ENCODE measurements around the gene BRF1. TPM values are rescaled to one million over a fixed set of nuclear protein-coding genes. Genes with fewer than 3 reads are reported as not detected.
"Not testable (repeated sequence)": the region's sequence is repeated elsewhere in the genome, so short reads cannot be mapped to it uniquely, and the experiment has no call there.

BRF1 gene
- total and polyA plus RNA-seq, 2 of the 13 experiments (the other 11 are each of a cell fraction or from before 2014, with no cell fraction given), result 5.1 to 11.0 TPM

DNA sequence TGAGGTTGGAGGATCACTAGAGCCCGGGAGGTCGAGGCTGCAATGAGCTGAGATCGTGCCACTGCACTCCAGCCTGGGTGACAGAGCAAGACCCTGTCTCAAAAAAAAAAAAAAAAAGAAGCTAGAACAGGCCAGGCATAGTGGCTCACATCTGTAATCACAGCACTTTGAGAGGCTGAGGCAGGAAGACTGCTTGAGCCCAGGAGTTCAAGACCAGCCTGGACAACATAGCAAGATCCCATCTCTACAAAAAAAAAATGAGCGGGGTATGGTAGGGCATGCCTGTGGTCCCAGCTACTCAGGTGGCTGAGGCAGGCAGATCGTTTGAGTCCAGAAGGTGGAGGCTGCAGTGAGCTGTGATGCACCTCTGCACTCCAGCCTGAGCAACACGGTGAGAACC is 11.9 kb downstream of the BRF1 start:
- H3K9ac ChIP-seq (ENCODE audit: insufficient read depth, low read depth, low read length); H3K36me3 ChIP-seq (replicated peaks in 1 of 2; ENCODE audit: control insufficient read depth in 1 of 2, insufficient read depth in 2 of 2, low read length in 2 of 2); FAIRE-seq; H3K4me2 ChIP-seq (ENCODE audit: low read depth, low read length); H3K4me1 ChIP-seq (ENCODE audit: insufficient read depth, low read length); BruUV-seq (replicated peaks); H2AFZ ChIP-seq (ENCODE audit: low read length); intact Hi-C loops (cut with micrococcal nuclease; ENCODE audit: unreplicated experiment); CTCF ChIA-PET (ENCODE audit: low intra/inter-chr PET ratio, low total read pairs); H3K27ac ChIP-seq (ENCODE audit: extremely low read length, insufficient read depth, low read length); H3K4me3 ChIP-seq (replicated peaks in 1 of 3; ENCODE audit: insufficient read depth in 1 of 3, low read depth in 2 of 3, low read length in 3 of 3); H3K27me3 ChIP-seq (ENCODE audit: control insufficient read depth in 1 of 2, insufficient read depth in 2 of 2, low read length in 2 of 2); DNase-seq (ENCODE audit: low spot score); H4K20me1 ChIP-seq (ENCODE audit: insufficient read depth, low read length); H3K9me3 ChIP-seq (ENCODE audit: low read length); in situ Hi-C loops (cut with HindIII; ENCODE audit: extremely low pct_ligation_motif_present, low pct_unique_long_range_greater_than_20kb): not testable (repeated sequence)
- ATAC-seq, result peak; percentile 43; the same call in 2 of the 3 replicates
- POLR2A ChIA-PET, result interaction anchor here (0.7 to 1.8 kb wide), 2 partner anchors 13 to 537 kb away, joined by 3 to 7 read pairs; partner anchors contain the start of gene BRF1
- TF ChIP-seq ZNF121 (CRISPR knock-in tag; IDR thresholded peaks at IDR 0.05), result peak; percentile 80
- WGBS (ENCODE audit: low lambda C conversion rate), result 66% methylated on average over 6 of the region's 6 CpGs
- H3K79me2 ChIP-seq (ENCODE audit: insufficient read depth, low read length), result peaks cover 41% of the 10 kb centered on the region

DNA sequence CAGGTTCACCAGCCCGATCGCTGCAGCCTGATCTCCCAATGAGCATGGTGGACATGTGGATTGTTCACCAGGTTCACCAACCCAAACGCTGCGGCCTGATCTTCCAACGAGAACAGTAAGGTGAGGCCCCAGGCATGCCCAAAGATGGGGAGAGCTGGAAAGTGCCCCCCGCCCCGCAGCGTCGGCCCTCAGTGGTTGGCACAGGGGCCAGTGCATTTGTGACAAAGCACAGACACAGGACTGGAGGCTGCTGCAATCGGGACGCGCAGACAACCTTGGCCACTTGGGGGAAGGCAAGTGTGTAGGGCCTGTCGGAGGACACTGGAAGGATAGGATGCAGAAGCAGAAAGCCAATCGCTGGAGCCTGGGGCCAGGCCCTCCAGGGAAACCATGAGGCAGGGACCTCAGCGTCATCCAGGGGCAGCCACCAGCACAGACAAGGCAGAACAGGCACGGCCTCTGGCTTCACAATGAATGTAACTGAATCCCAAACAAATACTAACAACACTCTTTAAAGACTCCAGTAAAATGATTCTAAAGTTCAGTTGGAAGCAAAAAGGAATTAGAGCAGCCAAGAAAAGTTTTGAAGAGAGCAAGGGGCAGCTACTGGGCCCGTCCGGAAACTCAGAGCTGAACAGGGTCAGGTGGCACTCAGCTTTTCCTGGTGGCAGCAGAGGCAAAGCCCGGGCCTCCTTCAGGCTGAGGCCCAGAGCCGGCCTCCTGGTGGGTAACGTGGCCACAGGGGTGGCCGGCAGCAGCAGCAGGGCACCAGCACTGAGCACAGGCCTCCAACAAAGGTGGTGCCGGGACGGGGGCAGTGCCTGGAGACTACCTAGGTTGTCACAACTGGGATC is 13.3 kb downstream of the BRF1 start:
- no TSS peak for BruUV-seq (replicated peaks)
- ATAC-seq (no peak), FAIRE-seq (no peak), DNase-seq (ENCODE audit: low spot score) (no peak)
- peak; percentile 24 for TF ChIP-seq AGO2 (optimal IDR thresholded peaks at IDR 0.05; ENCODE audit: low read depth, low read length)
- TF ChIP-seq SNAPC2 (CRISPR knock-in tag; IDR thresholded peaks at IDR 0.05), result no peak
- 96% methylated on average over 22 of the region's 24 CpGs for WGBS (ENCODE audit: low lambda C conversion rate)
- Histone ChIP-seq H3K9me3 (ENCODE audit: low read length) (no peaks in the 10 kb centered on the region), H3K36me3 (replicated peaks in 1 of 2; ENCODE audit: control insufficient read depth in 1 of 2, insufficient read depth in 2 of 2, low read length in 2 of 2) (peaks cover 7 to 13% of the 10 kb centered on the region in 2 experiments; a peak in 3 of 5 replicates), H2AFZ (ENCODE audit: low read length) (no peak overlapping the region), H3K27me3 (ENCODE audit: control insufficient read depth in 1 of 2, insufficient read depth in 2 of 2, low read length in 2 of 2) (no peaks in the 10 kb centered on the region), H3K4me2 (ENCODE audit: low read depth, low read length) (no peak overlapping the region), H3K4me3 (replicated peaks in 1 of 3; ENCODE audit: insufficient read depth in 1 of 3, low read depth in 2 of 3, low read length in 3 of 3) (no peak overlapping the region), H3K27ac (ENCODE audit: extremely low read length, insufficient read depth, low read length) (no peak overlapping the region), H3K4me1 (ENCODE audit: insufficient read depth, low read length) (no peaks in the 10 kb centered on the region), H4K20me1 (ENCODE audit: insufficient read depth, low read length) (peaks cover 3% of the 10 kb centered on the region; the same call in 1 of the 2 replicates), H3K9ac (ENCODE audit: insufficient read depth, low read depth, low read length) (0 out of 2 replicates have a peak overlapping the region, but pooled peaks have one; percentile 3), H3K79me2 (ENCODE audit: insufficient read depth, low read length) (peaks cover 34% of the 10 kb centered on the region)
- in situ Hi-C loops (cut with HindIII; ENCODE audit: extremely low pct_ligation_motif_present, low pct_unique_long_range_greater_than_20kb), result no loop called here
- CTCF ChIA-PET (ENCODE audit: low intra/inter-chr PET ratio, low total read pairs), result no interaction called here
- intact Hi-C loops (cut with micrococcal nuclease; ENCODE audit: unreplicated experiment), result no loop called here
- POLR2A ChIA-PET, result interaction anchor here (1.8 kb wide), 1 partner anchor 14 kb away, joined by 7 read pairs; the partner anchor contains the start of gene BRF1

All from HepG2 (cell line).